HG03103 (cell line): Measurements from ENCODE around the gene PLCL2.
A peak's percentile ranks its signal among the peaks of the same experiment; 100 is the strongest.

ENCODE experiments used
- ATAC-seq: cut with Tn5 transposase; IDR thresholded peaks from one replicate; pipeline ENCODE4 v1.9.1; 2021; ENCODE audit warnings: low read depth; ENCODE audit not compliant: unreplicated experiment

The PLCL2 gene

DNA sequence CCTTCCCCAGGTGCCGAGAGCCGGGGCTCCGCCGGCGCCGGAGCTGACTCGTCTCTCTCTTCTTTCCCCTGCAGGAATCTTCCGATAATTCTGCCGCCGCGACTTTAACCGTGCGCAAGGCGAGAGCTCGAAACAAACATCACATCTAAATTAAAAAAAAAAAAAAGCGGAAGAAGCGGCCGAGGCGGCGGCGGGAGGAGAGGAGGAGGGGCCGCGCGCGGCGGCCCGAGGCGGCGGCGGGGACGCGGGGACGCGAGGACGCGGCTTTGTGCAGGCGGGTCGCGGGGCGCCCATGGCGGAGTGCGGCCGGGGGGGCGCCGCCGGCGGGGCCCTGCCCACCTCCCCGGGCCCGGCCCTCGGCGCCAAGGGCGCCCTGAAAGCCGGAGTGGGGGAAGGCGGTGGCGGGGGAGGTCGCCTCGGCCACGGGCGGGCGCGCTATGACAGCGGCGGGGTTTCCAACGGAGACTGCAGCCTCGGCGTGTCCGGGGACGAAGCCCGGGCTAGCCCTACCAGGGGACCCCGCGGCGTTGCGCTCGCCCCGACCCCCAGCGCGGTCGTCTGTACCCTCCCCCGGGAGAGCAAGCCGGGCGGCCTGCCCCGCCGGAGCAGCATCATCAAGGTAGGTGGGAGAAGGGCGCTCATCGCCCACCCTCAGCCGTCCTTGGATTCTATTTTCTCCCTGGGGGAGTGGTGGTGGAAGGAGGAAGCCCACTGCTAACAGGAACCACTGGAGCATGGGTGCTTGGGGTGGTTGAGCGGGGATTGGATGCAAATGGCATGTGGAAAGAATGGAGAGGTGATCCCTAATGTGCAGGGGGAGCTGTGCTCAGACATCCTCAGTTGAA, at the start of gene PLCL2:
Gene PLCL2, plus strand, starts transcription at position 208 of the 845 bp plus-strand sequence. Its CDS starts 85 bp downstream, at position 293.
- peak; percentile 32 for ATAC-seq

DNA sequence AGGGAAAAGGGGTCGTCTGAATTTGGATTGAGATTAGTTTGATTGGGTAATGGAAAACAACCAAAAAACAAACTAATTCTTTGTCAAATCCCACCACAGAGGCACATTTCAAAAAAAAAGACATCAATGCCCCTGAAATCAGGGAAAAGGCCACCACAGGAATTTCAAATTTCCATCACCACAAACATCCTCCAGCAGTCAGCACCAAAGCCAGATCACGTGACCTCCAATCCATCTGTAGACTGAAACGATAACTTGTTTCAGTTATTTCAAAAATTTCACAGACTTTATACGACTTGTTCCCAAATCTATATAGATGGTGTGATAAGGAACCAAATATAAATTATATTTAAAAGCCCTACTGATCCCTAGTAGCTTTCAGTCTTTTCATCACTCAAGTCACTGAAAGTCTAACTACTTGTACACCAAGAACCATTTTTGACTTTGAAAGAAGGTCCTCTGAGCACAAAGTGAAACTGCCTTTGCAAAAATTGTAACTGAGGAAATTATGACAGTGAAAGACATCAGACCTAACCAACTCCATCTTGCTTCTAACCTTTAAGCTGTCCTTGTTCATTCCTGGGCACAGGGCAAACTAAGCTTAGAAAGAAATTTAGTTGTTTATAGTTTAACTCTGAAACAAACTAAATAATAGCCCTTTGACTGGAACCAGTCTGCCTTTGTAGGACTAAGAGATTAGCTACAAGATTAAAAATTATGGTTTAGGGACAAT, 48.1 kb upstream of the PLCL2 start:
- ATAC-seq, result no peak

GRCh38 chr3:16837602-16838001, 47.2 kb upstream of the PLCL2 start:
- no peak for ATAC-seq

GRCh38 chr3:16838561-16838960, 46.2 kb upstream of the PLCL2 start:
- no peak for ATAC-seq

- no peak for ATAC-seq
These were observed 45.3 kb upstream of the PLCL2 start for GRCh38 chr3:16839271-16840100.

DNA sequence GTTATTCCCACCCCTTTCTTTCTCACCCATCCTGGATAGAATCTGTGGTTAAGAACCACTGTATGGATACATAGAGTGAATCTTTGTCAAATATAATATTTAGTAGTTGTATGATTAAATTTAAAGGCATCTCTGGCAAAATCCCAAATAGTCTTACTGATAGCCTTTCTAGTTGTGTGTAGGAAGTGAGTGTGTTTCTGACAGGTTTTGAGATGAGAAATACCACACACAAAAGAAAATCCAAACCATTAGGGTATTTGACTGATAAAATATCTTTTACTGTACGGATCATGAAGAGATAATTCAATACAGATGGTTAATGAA, 44.7 kb upstream of the PLCL2 start:
- ATAC-seq, result no peak

DNA sequence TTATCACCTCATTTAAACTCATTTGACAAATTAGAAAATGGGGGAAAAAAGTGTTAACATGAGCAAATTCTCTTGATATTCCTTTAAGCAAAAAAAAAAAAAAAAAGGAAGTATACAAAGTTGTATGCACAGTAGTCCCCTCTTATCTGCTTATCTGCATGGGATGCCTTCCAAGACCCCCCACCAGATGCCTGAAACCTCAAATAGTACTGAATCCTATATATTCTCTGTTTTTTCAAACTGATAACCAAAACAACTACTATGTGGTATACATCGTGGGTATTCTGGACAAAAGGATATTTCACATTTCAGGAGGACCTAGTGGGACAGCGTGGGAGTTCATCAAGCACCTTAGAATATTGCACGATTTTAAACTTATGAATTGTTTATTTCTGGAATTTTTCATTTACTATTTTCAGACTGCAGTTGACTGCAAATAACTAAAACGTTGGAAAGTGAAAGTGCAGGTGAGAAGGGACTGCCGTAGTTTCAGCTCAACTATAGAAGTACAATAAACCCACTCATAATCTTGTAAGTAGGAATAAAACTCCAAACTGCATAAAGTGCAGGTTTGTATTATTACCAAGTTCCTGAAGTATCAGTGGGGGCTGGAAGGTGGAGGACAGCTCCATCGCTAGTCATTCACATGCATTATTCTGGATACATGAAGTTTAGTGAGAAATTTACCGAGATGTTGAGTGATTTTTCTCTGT, 43.6 kb upstream of the PLCL2 start:
- no peak for ATAC-seq

DNA sequence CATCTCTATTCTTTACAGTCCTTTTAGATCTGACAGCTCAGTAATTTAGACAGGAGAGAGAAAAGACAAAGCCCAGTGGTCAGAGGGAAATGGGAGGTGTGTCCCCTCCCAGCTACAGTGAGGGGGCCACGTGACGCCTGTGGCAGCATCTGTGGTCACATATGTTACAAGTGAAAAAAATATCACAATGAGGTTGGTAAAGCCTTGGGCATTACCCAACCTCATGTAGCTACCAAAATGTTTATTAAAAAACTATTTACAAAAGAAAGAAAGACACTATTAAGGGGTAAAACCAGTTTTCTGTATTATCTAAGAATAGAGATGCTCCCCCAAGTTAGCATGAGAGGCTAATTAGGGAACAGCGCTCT, 42.9 kb upstream of the PLCL2 start:
- ATAC-seq, result peak; percentile 48

GRCh38 chr3:16842272-16843270, 42.2 kb upstream of the PLCL2 start:
- ATAC-seq, result peak; percentile 59

GRCh38 chr3:16844222-16844621, 40.5 kb upstream of the PLCL2 start:
- no peak for ATAC-seq

GRCh38 chr3:16844791-16845190, 40.0 kb upstream of the PLCL2 start:
- ATAC-seq, result no peak

DNA sequence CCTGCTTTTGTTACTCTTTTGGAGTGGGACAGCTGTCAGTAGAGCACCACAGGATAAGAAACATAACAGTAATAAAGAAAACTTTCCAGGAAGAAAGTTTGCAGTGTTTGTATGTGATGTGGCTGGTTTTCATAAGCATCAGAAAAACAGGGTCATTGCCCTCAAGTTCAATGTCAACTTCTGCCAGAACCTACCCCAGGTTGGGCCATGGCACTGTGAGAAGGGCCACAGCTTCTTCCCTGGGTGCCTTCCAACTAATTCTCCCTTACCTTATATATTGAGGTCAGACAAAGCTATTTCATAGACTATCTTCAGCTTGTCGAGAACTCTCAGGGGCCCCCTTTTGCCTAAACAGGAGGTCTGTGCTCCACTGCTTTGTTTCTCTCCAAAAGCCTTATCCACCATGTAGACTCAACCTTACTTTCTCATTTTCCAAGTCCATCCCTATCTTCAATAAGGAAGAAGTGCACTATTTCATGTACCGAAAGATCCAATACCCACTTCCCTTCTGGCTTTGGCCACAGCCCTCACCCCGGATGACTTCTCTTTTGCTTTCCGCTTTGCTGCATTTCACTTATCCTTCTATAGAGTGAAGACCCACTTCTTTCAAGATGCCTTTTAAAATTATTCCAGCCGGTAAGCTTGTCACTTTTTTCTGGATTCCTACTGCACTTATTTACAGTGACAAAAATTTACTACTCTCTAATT, 38.2 kb upstream of the PLCL2 start:
- ATAC-seq, result no peak

GRCh38 chr3:16848007-16848406, 36.7 kb upstream of the PLCL2 start:
- peak; percentile 43 for ATAC-seq

DNA sequence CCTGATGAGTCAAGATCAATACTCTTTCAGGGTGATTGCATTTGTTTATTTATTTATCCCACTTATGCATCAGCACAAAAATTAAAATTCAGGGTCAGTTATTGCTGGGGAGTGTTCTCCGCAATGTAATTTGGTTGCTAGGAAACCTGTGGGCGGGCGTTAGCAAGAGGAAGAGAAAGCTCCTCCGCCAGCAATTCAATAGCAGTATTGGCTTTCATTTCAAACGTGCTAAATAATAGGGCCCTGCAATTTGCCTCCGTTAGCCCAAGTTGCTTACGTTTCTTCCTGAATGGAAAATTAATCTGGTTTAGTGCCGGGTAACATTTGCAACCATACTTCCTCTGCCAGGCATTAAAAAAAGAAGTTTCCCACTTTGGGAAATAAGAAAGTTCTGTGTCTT, 35.5 kb upstream of the PLCL2 start:
- peak; percentile 70 for ATAC-seq

DNA sequence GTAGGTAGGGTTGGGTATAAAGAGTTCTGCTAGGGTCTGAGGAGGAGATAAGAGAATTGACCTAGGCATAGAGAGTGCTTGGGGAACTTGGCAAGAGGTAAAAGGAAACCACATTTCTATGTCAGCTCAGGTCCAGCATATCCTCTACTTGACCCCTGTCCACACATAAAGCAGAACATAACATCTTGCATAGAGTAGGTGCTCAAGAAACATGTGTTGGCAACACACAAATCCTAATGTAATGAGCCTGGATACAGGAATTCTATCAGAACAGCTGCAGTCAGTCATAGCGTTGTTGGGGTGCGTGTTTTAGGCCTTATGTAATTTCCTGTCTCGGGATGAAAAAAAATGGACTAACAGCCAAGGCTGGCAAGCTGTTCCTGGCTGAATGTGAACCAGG, 35.0 kb upstream of the PLCL2 start:
- ATAC-seq, result no peak

- no peak for ATAC-seq
These were observed 29.3 kb upstream of the PLCL2 start for GRCh38 chr3:16855497-16855896.

- no peak for ATAC-seq
These were observed 24.5 kb upstream of the PLCL2 start for GRCh38 chr3:16860234-16860633.

GRCh38 chr3:16861432-16861831, 23.3 kb upstream of the PLCL2 start:
- ATAC-seq, result no peak
